ENCODE data around the gene FAM177A1. TPM values are rescaled to one million over a fixed set of nuclear protein-coding genes. Genes with fewer than 3 reads are reported as not detected.

The FAM177A1 gene
- total and polyA plus RNA-seq, 4 donors: 12.8 to 69.5 (median 39.4) TPM

DNA sequence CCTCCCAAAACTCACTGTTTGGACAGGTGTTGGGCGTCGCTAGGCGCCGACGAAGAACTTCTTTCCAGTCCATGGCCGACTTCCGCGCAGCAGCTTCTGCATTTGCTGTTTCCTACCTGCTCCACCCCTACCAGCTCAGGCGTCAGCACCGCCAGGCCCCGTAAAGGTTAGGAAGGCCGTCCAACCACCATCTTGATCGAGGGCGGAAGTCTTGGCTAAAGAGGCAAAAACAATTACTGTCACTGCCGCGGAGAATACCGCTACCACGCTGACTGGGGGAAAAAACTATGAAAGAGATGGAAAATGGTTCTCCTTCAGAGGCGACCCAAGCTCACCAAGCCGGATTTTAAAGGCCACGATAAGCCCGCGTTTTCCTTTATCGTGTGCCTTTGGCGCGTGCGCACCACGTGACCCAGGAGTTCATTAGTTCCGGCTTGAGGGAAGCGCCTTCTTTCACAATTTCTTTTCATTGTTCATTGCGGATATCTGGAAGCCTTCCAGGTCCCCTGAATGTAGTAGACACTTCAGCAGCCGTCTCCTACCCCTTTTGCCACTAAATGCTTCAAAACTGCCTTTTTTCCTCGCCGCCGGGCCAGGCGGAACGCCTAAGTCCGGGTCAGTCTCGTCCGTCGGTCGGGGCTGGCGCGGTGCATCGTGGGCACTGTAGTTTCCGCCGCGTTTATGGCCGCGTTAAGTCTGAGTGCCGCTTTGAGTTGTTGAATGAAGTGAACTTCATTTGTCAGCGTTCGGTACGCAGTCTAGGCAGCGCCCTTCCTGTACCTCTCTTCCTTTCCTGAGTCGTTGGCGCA is 76.0 kb downstream of the FAM177A1 start, which contains the start of the genes PPP2R3C and PRORP:
PPP2R3C (minus strand) TSS at position 104 of the 809 bp plus-strand sequence; CDS start at position 73, 31 bp downstream.
PRORP (plus strand) TSS at position 666 of the 809 bp plus-strand sequence. CDS start 694 bp downstream, outside the sequence.
- peak; percentile 99 for TF ChIP-seq YY1 (IDR thresholded peaks at IDR 0.05)
- peak; percentile 33 to 55 for TF ChIP-seq HNF4A (conservative IDR thresholded peaks at IDR 0.05)
- peak; percentile 63 to 68 for TF ChIP-seq RXRA (IDR thresholded peaks at IDR 0.05)
- TF ChIP-seq, protein P1, sequence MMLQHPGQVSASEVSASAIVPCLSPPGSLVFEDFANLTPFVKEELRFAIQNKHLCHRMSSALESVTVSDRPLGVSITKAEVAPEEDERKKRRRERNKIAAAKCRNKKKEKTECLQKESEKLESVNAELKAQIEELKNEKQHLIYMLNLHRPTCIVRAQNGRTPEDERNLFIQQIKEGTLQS (IDR thresholded peaks at IDR 0.05): no peak
- TF ChIP-seq GABPA (IDR thresholded peaks at IDR 0.05 in 1 of 2, conservative IDR thresholded peaks at IDR 0.05 in 1 of 2): peak; percentile 36 to 85
- TF ChIP-seq, protein P2, sequence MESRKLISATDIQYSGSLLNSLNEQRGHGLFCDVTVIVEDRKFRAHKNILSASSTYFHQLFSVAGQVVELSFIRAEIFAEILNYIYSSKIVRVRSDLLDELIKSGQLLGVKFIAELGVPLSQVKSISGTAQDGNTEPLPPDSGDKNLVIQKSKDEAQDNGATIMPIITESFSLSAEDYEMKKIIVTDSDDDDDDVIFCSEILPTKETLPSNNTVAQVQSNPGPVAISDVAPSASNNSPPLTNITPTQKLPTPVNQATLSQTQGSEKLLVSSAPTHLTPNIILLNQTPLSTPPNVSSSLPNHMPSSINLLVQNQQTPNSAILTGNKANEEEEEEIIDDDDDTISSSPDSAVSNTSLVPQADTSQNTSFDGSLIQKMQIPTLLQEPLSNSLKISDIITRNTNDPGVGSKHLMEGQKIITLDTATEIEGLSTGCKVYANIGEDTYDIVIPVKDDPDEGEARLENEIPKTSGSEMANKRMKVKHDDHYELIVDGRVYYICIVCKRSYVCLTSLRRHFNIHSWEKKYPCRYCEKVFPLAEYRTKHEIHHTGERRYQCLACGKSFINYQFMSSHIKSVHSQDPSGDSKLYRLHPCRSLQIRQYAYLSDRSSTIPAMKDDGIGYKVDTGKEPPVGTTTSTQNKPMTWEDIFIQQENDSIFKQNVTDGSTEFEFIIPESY (IDR thresholded peaks at IDR 0.05): peak; percentile 68
- no peak for TF ChIP-seq FOXA2 (IDR thresholded peaks at IDR 0.05)
- peak in 1 of 2 donors; percentile 8 for TF ChIP-seq JUND (IDR thresholded peaks at IDR 0.05)
- TF ChIP-seq CTCF (IDR thresholded peaks at IDR 0.05; ENCODE audit: low read depth, low read length, missing input control): no peak
- no peak for TF ChIP-seq HNF4G (IDR thresholded peaks at IDR 0.05)
- TF ChIP-seq SP1 (IDR thresholded peaks at IDR 0.05): peak; percentile 85
- TF ChIP-seq REST (IDR thresholded peaks at IDR 0.05): peak; percentile 14
- TF ChIP-seq NR2F2 (IDR thresholded peaks at IDR 0.05): peak; percentile 86
- TF ChIP-seq EGR1 (IDR thresholded peaks at IDR 0.05; ENCODE audit: low read depth in 2 of 2): peak; percentile 26 to 77
- TF ChIP-seq FOXA1 (IDR thresholded peaks at IDR 0.05): no peak
- no peak for TF ChIP-seq RAD21 (IDR thresholded peaks at IDR 0.05)
- TF ChIP-seq, protein P3, sequence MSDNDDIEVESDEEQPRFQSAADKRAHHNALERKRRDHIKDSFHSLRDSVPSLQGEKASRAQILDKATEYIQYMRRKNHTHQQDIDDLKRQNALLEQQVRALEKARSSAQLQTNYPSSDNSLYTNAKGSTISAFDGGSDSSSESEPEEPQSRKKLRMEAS (IDR thresholded peaks at IDR 0.05): peak; percentile 89
- peak; percentile 88 for TF ChIP-seq TAF1 (conservative IDR thresholded peaks at IDR 0.05)
- peak within 1 kb of the TSS; percentile 83 to 100 (median 90) for H3K4me3 ChIP-seq (ENCODE audit: low read depth in 1 of 3, low read length in 3 of 3)
- peak; percentile 87 for DNase-seq (ENCODE audit: low spot score)
- no peaks in the 10 kb centered on the region for H3K27me3 ChIP-seq (ENCODE audit: control insufficient read depth in 4 of 4, insufficient read depth in 4 of 4, low read length in 3 of 4)
- under 1% methylated on average over 57 of the region's 57 CpGs for WGBS
- no peaks in the 10 kb centered on the region for H3K9me3 ChIP-seq (ENCODE audit: control insufficient read depth in 4 of 4, low read length in 3 of 4)
- peaks cover 1 to 24% (median 19%) of the 10 kb centered on the region in 4 donors for H3K4me1 ChIP-seq (ENCODE audit: control insufficient read depth in 4 of 4, insufficient read depth in 4 of 4, low read length in 3 of 4)
- H3K9ac ChIP-seq (ENCODE audit: low read depth in 1 of 2, low read length in 2 of 2): peak within 1 kb of the TSS; percentile 96 to 99
- H3K36me3 ChIP-seq (ENCODE audit: control insufficient read depth in 4 of 4, insufficient read depth in 3 of 4, low read depth in 1 of 4, low read length in 3 of 4): no peaks in the 10 kb centered on the region
- peak within 1 kb of the TSS; percentile 95 to 100 for H3K27ac ChIP-seq (ENCODE audit: low read depth in 1 of 2, low read length in 2 of 2)

All from liver (tissue), 9 donors.